ENCODE measurements around the gene FOXF2. TPM values are rescaled to one million over a fixed set of nuclear protein-coding genes. Genes with fewer than 3 reads are reported as not detected.

Gene FOXF2
- total RNA-seq, 1 experiment from 2014 or later: not detected

GRCh38 chr6:1378065-1379016 is 11.0 kb upstream of the FOXF2 start:
- DNase-seq (ENCODE audit: low spot score): no peak

- no peak for DNase-seq (ENCODE audit: low spot score)
These were observed 10.2 kb upstream of the FOXF2 start for GRCh38 chr6:1379017-1379787.

- no peak for DNase-seq (ENCODE audit: low spot score)
These were observed 9.6 kb upstream of the FOXF2 start for GRCh38 chr6:1379788-1380147.

GRCh38 chr6:1380625-1381427 is 8.6 kb upstream of the FOXF2 start:
- no peak for DNase-seq (ENCODE audit: low spot score)

GRCh38 chr6:1381481-1382330 is 7.7 kb upstream of the FOXF2 start:
- DNase-seq (ENCODE audit: low spot score): peak; percentile 18

- DNase-seq (ENCODE audit: low spot score): no peak
These were observed 7.0 kb upstream of the FOXF2 start for GRCh38 chr6:1382331-1382882.

GRCh38 chr6:1382883-1383728 is 6.3 kb upstream of the FOXF2 start:
- no peak for DNase-seq (ENCODE audit: low spot score)

GRCh38 chr6:1383729-1384548 is 5.4 kb upstream of the FOXF2 start:
- DNase-seq (ENCODE audit: low spot score): no peak

- no peak for DNase-seq (ENCODE audit: low spot score)
These were observed 4.7 kb upstream of the FOXF2 start for GRCh38 chr6:1384549-1385128.

GRCh38 chr6:1385129-1386037 is 4.0 kb upstream of the FOXF2 start:
- DNase-seq (ENCODE audit: low spot score): no peak

- DNase-seq (ENCODE audit: low spot score): no peak
These were observed 3.2 kb upstream of the FOXF2 start for GRCh38 chr6:1386038-1386709.

- no peak for DNase-seq (ENCODE audit: low spot score)
These were observed 1.9 kb upstream of the FOXF2 start for GRCh38 chr6:1387538-1387875.

- no peak for DNase-seq (ENCODE audit: low spot score)
These were observed 1.3 kb upstream of the FOXF2 start for GRCh38 chr6:1387876-1388629.

- DNase-seq (ENCODE audit: low spot score): no peak
These were observed 577 bp upstream of the FOXF2 start for GRCh38 chr6:1388630-1389368.

- DNase-seq (ENCODE audit: low spot score): no peak
These were observed 963 bp downstream of the FOXF2 start for GRCh38 chr6:1390133-1390945.

All from A172 (cell line).